H1 (cell line): ENCODE data around the gene LINC01488. TPM values are rescaled to one million over a fixed set of nuclear protein-coding genes. Genes with fewer than 3 reads are reported as not detected.

Experiments
- CTCF ChIA-PET: fragments of 300-600 bp; sonication (Branson Sonifier 250); formaldehyde crosslinking; loops from one replicate; lab custom pipeline; 2021; ENCODE audit not compliant: partially characterized antibody; lab: Charles Lee
- POLR2A ChIA-PET: fragments of 300-600 bp; sonication (Branson Sonifier 250); formaldehyde crosslinking; loops from one replicate; lab custom pipeline; 2021; ENCODE audit warnings: inconsistent platforms; ENCODE audit not compliant: partially characterized antibody; lab: Charles Lee
- DNase-seq, 2 experiments: peaks; one replicate each; pipeline versions ENCODE4 v3.0.0 to v3.0.0-alpha.2; 2010 to 2022; ENCODE audit warnings: low spot score in 2 of 2, low read depth in 1 of 2, mixed read lengths in 1 of 2
- FAIRE-seq: peaks from 2 replicates; lab custom pipeline; 2011; peaks lifted over from hg19 to GRCh38; lab: Jason Lieb, UNC
- H2AFZ ChIP-seq: 2 replicates; pipeline ENCODE4 v1.8.1; 2012; ENCODE audit warnings: low read length, inconsistent platforms
- H2AK5ac ChIP-seq: 2 replicates; pipeline ENCODE4 v1.6.1; 2013; ENCODE audit warnings: low read depth, low read length
- H2BK120ac ChIP-seq: replicated peaks from 2 replicates; pipeline ENCODE3; 2013; ENCODE audit warnings: low read depth, low read length, inconsistent platforms
- H2BK12ac ChIP-seq: 2 replicates; pipeline ENCODE4 v1.6.1; 2013; ENCODE audit warnings: low read depth, low read length
- H2BK15ac ChIP-seq: 2 replicates; pipeline ENCODE4 v1.6.1; 2013; ENCODE audit warnings: low read length
- H2BK20ac ChIP-seq: 2 replicates; pipeline ENCODE4 v1.6.1; 2013; ENCODE audit warnings: low read length
- H2BK5ac ChIP-seq: 2 replicates; pipeline ENCODE4 v1.6.1; 2013; ENCODE audit warnings: low read depth, low read length
- H3K14ac ChIP-seq: 2 replicates; pipeline ENCODE4 v1.6.1; 2013; ENCODE audit warnings: inconsistent platforms; ENCODE audit not compliant: insufficient read length
- H3K18ac ChIP-seq: 2 replicates; pipeline ENCODE4 v1.6.1; 2013; ENCODE audit warnings: low read length; ENCODE audit errors: extremely low read depth
- H3K23ac ChIP-seq: 2 replicates; pipeline ENCODE4 v1.6.1; 2013; ENCODE audit warnings: inconsistent platforms; ENCODE audit not compliant: insufficient read length
- H3K23me2 ChIP-seq: 2 replicates; pipeline ENCODE4 v1.6.1; 2013; ENCODE audit warnings: low read depth, low read length
- H3K27ac ChIP-seq: 2 replicates; pipeline ENCODE4 v1.6.1; 2011; ENCODE audit warnings: low read depth, low read length, inconsistent platforms
- H3K27me3 ChIP-seq, 4 experiments: replicated peaks in 1 of 4; 1 replicate in 1 of 4; 2 replicates in 3 of 4; pipeline versions ENCODE4 v1.6.1 to v1.8.1; 2011 to 2013; ENCODE audit warnings: low read length in 3 of 4, mild to moderate bottlenecking in 3 of 4, inconsistent platforms in 2 of 4, mixed read lengths in 2 of 4, moderate library complexity in 1 of 4; ENCODE audit not compliant: control insufficient read depth in 3 of 4, insufficient read depth in 3 of 4; ENCODE audit errors: extremely low read depth in 1 of 4
- H3K36me3 ChIP-seq, 4 experiments: 2 replicates each; pipeline versions ENCODE4 v1.6.1 to v1.8.1; 2011 to 2013; ENCODE audit warnings: mild to moderate bottlenecking in 4 of 4, low read length in 3 of 4, moderate library complexity in 2 of 4, control low read depth in 1 of 4, inconsistent platforms in 1 of 4; ENCODE audit not compliant: insufficient read depth in 4 of 4, control insufficient read depth in 2 of 4
- H3K4ac ChIP-seq: replicated peaks from 2 replicates; pipeline ENCODE3; 2013; ENCODE audit warnings: low read length, low read depth, mixed read lengths, inconsistent platforms; ENCODE audit not compliant: insufficient read length
- H3K4me1 ChIP-seq, 4 experiments: replicated peaks in 1 of 4; 1 replicate in 1 of 4; 2 replicates in 3 of 4; pipeline versions ENCODE4 v1.6.1 to v1.8.1; 2011 to 2013; ENCODE audit warnings: low read length in 3 of 4, inconsistent platforms in 2 of 4, mixed read lengths in 1 of 4; ENCODE audit not compliant: insufficient read depth in 4 of 4, control insufficient read depth in 3 of 4
- H3K4me2 ChIP-seq, 2 experiments: 2 replicates each; pipeline versions ENCODE4 v1.6.1 to v1.8.1; 2011 to 2013; ENCODE audit warnings: low read depth in 2 of 2, low read length in 2 of 2, control low read depth in 1 of 2, inconsistent platforms in 1 of 2, mild to moderate bottlenecking in 1 of 2; ENCODE audit not compliant: insufficient read depth in 1 of 2
- H3K4me3 ChIP-seq, 4 experiments: fragments of 200-600, 300-600 bp in 1 of 4; sonication (generic), shearing (Covaris generic), sonication (Bioruptor Twin) in 1 of 4; 2 replicates each; pipeline versions ENCODE4 v1.5.1 to v1.8.1; 2011 to 2016; ENCODE audit warnings: low read length in 4 of 4, low read depth in 3 of 4, control low read depth in 2 of 4, inconsistent platforms in 2 of 4, mild to moderate bottlenecking in 2 of 4, mixed read lengths in 1 of 4, moderate library complexity in 1 of 4; ENCODE audit not compliant: insufficient read depth in 2 of 4; ENCODE audit errors: extremely low read depth in 1 of 4
- H3K56ac ChIP-seq: replicated peaks from 2 replicates; pipeline ENCODE3; 2013; ENCODE audit warnings: low read depth, mild to moderate bottlenecking, mixed read lengths, low read length, inconsistent platforms; ENCODE audit not compliant: insufficient read length
- H3K79me1 ChIP-seq: 2 replicates; pipeline ENCODE4 v1.6.1; 2013; ENCODE audit warnings: low read depth, low read length, control low read depth
- H3K79me2 ChIP-seq, 2 experiments: 2 replicates each; pipeline versions ENCODE4 v1.6.1 to v1.8.1; 2012 to 2013; ENCODE audit warnings: low read length in 2 of 2, mild to moderate bottlenecking in 2 of 2, inconsistent platforms in 1 of 2; ENCODE audit not compliant: insufficient read depth in 2 of 2, control insufficient read depth in 1 of 2
- H3K9ac ChIP-seq, 4 experiments: replicated peaks in 1 of 4; 1 replicate in 1 of 4; 2 replicates in 3 of 4; pipeline versions ENCODE4 v1.6.1 to v1.8.1; 2011 to 2013; ENCODE audit warnings: low read depth in 3 of 4, low read length in 3 of 4, control low read depth in 2 of 4, mild to moderate bottlenecking in 2 of 4, moderate library complexity in 2 of 4, inconsistent platforms in 1 of 4; ENCODE audit errors: extremely low read depth in 1 of 4
- H3K9me3 ChIP-seq, 2 experiments: 2 replicates each; pipeline versions ENCODE4 v1.6.1 to v1.8.1; 2012 to 2013; ENCODE audit warnings: mild to moderate bottlenecking in 2 of 2, moderate library complexity in 2 of 2, control low read depth in 1 of 2, inconsistent platforms in 1 of 2, low read depth in 1 of 2, low read length in 1 of 2, mixed read lengths in 1 of 2; ENCODE audit not compliant: insufficient read depth in 2 of 2
- H4K20me1 ChIP-seq, 2 experiments: replicated peaks in 1 of 2; 2 replicates each; pipeline versions ENCODE3 to v1.8.1; 2011 to 2013; ENCODE audit warnings: inconsistent platforms in 2 of 2, low read length in 2 of 2, mild to moderate bottlenecking in 1 of 2; ENCODE audit not compliant: insufficient read depth in 2 of 2, control insufficient read depth in 1 of 2
- H4K5ac ChIP-seq: 2 replicates; pipeline ENCODE4 v1.6.1; 2013; ENCODE audit warnings: low read length, low read depth, mixed read lengths, inconsistent platforms; ENCODE audit not compliant: insufficient read length
- H4K8ac ChIP-seq: 2 replicates; pipeline ENCODE4 v1.8.0; 2013; ENCODE audit warnings: mild to moderate bottlenecking, moderate library complexity, low read length, inconsistent platforms; ENCODE audit not compliant: insufficient read depth; ENCODE audit errors: extremely low read depth
- H4K91ac ChIP-seq: replicated peaks from 2 replicates; pipeline ENCODE3; 2013; ENCODE audit warnings: low read length, mixed read lengths, inconsistent platforms; ENCODE audit not compliant: insufficient read length
- CHD1 ChIP-seq: IDR thresholded peaks from 2 replicates; pipeline ENCODE4 v1.6.1; 2012; ENCODE audit warnings: low read depth, low read length, improper control_type of control experiment
- HDAC2 ChIP-seq, 2 experiments: fragments of 300-600 bp in 1 of 2; sonication (generic) in 1 of 2; IDR thresholded peaks; 2 replicates each; pipeline ENCODE4 v1.6.1; 2011 to 2012; ENCODE audit warnings: low read depth in 2 of 2, low read length in 2 of 2, mild to moderate bottlenecking in 2 of 2, moderate library complexity in 2 of 2, borderline replicate concordance in 1 of 2, inconsistent platforms in 1 of 2
- WGBS, 2 experiments: shearing (Covaris generic) in 1 of 2; methylation state at CpG; one replicate each; pipeline versions ENCODE4 v1.1.6 to v1.1.7; 2013 to 2015; ENCODE audit warnings: low lambda C conversion rate in 2 of 2, mixed read lengths in 2 of 2, inconsistent platforms in 1 of 2, low coverage in 1 of 2, missing lambda C conversion rate in 1 of 2; ENCODE audit not compliant: insufficient replicate concordance in 2 of 2, insufficient coverage in 1 of 2, insufficient read length in 1 of 2; ENCODE audit errors: extremely low coverage in 1 of 2, missing lambda C conversion rate in 1 of 2; 5-methylcytosine and 5-hydroxymethylcytosine counted together
- polyA plus RNA-seq, 7 experiments: library from polyadenylated mRNA; depleted of rRNA in 3 of 7; stranded (reverse) in 5 of 7; unstranded in 2 of 7; fragments of >200 nt in 5 of 7; fragments of 200-250 nt in 2 of 7; gene quantifications; 1 replicate in 5 of 7; 2 replicates in 1 of 7; 4 replicates in 1 of 7; pipeline versions ENCODE4 v1.2.1 to v1.2.3, GENCODE V29; 2011 to 2013; ENCODE audit warnings: missing spikeins in 2 of 7, mixed read lengths in 2 of 7
- total RNA-seq: library from RNA; stranded (reverse); fragmentation: NEBNext Ultra II Directional; extraction: Animal tissue kit (Norgen Biotek cat#: 25700); gene quantifications from 2 replicates; pipeline ENCODE4 v1.2.1, GENCODE V29; 2021

Gene LINC01488
- total and polyA plus RNA-seq, 2 of the 8 experiments (the other 6 are each of a cell fraction or from before 2014, with no cell fraction given), result not detected

- POLR2A ChIA-PET, result no interaction called here
- Histone ChIP-seq H3K36me3 (no peaks in the 10 kb centered on the region), H3K4me1 (peaks cover 0 to 13% (median 3%) of the 10 kb centered on the region in 4 experiments; a peak in 3 of 7 replicates), H2BK120ac (no peak overlapping the region), H2AK5ac (no peak overlapping the region), H3K23me2 (no peaks in the 10 kb centered on the region), H3K56ac (no peak overlapping the region), H3K9me3 (no peaks in the 10 kb centered on the region), H4K8ac (no peak overlapping the region), H3K4me3 (no peak overlapping the region), H3K79me2 (no peaks in the 10 kb centered on the region), H2BK12ac (no peak overlapping the region), H2BK15ac (no peak overlapping the region; the same call in 1 of the 2 replicates), H3K14ac (no peak overlapping the region), H4K5ac (no peak overlapping the region), H3K4ac (no peak overlapping the region)
- no peak for DNase-seq
- CTCF ChIA-PET, result no interaction called here
- WGBS, 2 experiments, result 84% methylated on average over 17 of the region's 17 CpGs; no CpG with 5 or more reads in 1 of the 2 experiments
- FAIRE-seq, result no peak
- TF ChIP-seq CHD1 (no peak), HDAC2 (IDR thresholded peaks at IDR 0.05; ENCODE audit: borderline replicate concordance in 1 of 2, low read depth in 2 of 2, low read length in 2 of 2) (no peak)
- TF ChIP-seq, all 59 proteins: peak for 0
- H3K18ac ChIP-seq, result no peak overlapping the region
- no peak overlapping the region for H2BK5ac ChIP-seq
- H3K23ac ChIP-seq, result no peak overlapping the region
- H3K9ac ChIP-seq, result no peak overlapping the region
- no peaks in the 10 kb centered on the region for H3K79me1 ChIP-seq
- no peaks in the 10 kb centered on the region for H3K27me3 ChIP-seq
- H2AFZ ChIP-seq, result no peak overlapping the region
- no peak overlapping the region for H3K4me2 ChIP-seq
- H4K20me1 ChIP-seq, result no peaks in the 10 kb centered on the region
- no peak overlapping the region for H3K27ac ChIP-seq
- H2BK20ac ChIP-seq, result 0 out of 2 replicates have a peak overlapping the region, but pooled peaks have one; percentile 48
- H4K91ac ChIP-seq, result no peak overlapping the region
Observed at GRCh38 chr11:69487849-69488542, 6.5 kb downstream of the LINC01488 start.
